Activated CD4-positive, alpha-beta T cell treated with anti-CD3 and anti-CD28 coated beads for 36 hours (primary cell): Measurements from ENCODE around the gene ITPA. TPM values are rescaled to one million over a fixed set of nuclear protein-coding genes. Genes with fewer than 3 reads are reported as not detected.
"Not testable (repeated sequence)": the region's sequence is repeated elsewhere in the genome, so short reads cannot be mapped to it uniquely, and the experiment has no call there.

Experiments used
- ATAC-seq: fragments of 200-7000 bp; cut with Tn5 transposase; one replicate; pipeline ENCODE4 v1.10.0; 2021; ENCODE audit warnings: mild to moderate bottlenecking, moderate library complexity
- CTCF ChIA-PET: fragments of 350-600 bp; sonication (Branson Sonifier 250); formaldehyde crosslinking; loops from one replicate; lab custom pipeline; 2021; ENCODE audit warnings: antibody characterized with exemption; lab: Charles Lee
- POLR2A ChIA-PET: fragments of 350-600 bp; sonication (Branson Sonifier 250); formaldehyde crosslinking; loops from one replicate; lab custom pipeline; 2021; ENCODE audit warnings: antibody characterized with exemption, inconsistent platforms; lab: Charles Lee
- DNase-seq: peaks from one replicate; pipeline ENCODE4 v3.0.0-alpha.2; 2020
- H3K27ac Mint-ChIP-seq: one replicate; pipeline ENCODE4 v1.8.0; 2021; ENCODE audit warnings: mixed read lengths
- H3K27me3 Mint-ChIP-seq: one replicate; pipeline ENCODE4 v1.8.0; 2021; ENCODE audit warnings: mixed read lengths
- H3K36me3 Mint-ChIP-seq: one replicate; pipeline ENCODE4 v1.8.0; 2021; ENCODE audit warnings: low read depth, mixed read lengths
- H3K4me1 Mint-ChIP-seq: one replicate; pipeline ENCODE4 v1.8.0; 2021; ENCODE audit warnings: mixed read lengths
- H3K4me3 Mint-ChIP-seq: one replicate; pipeline ENCODE4 v1.8.0; 2021; ENCODE audit warnings: mild to moderate bottlenecking, moderate library complexity, mixed read lengths
- H3K9me3 Mint-ChIP-seq: one replicate; pipeline ENCODE4 v1.8.0; 2021; ENCODE audit warnings: low read depth, mixed read lengths
- intact Hi-C, 2 experiments: fragments of 100-400 bp; cut with DNase I in 1 of 2; cut with micrococcal nuclease in 1 of 2; formaldehyde crosslinking; loops; one replicate each; pipeline versions ENCODE4 v1.14.2 to v1.15.1; 2022 to 2024; cut with DNase I, micrococcal nuclease
- total RNA-seq, 2 experiments: library from RNA; stranded (reverse); gene quantifications; one replicate each; pipeline ENCODE4 v1.2.3, GENCODE V29; 2021

The ITPA gene
- total RNA-seq, 2 experiments from 2014 or later, result 32.7 to 67.5 TPM

DNA sequence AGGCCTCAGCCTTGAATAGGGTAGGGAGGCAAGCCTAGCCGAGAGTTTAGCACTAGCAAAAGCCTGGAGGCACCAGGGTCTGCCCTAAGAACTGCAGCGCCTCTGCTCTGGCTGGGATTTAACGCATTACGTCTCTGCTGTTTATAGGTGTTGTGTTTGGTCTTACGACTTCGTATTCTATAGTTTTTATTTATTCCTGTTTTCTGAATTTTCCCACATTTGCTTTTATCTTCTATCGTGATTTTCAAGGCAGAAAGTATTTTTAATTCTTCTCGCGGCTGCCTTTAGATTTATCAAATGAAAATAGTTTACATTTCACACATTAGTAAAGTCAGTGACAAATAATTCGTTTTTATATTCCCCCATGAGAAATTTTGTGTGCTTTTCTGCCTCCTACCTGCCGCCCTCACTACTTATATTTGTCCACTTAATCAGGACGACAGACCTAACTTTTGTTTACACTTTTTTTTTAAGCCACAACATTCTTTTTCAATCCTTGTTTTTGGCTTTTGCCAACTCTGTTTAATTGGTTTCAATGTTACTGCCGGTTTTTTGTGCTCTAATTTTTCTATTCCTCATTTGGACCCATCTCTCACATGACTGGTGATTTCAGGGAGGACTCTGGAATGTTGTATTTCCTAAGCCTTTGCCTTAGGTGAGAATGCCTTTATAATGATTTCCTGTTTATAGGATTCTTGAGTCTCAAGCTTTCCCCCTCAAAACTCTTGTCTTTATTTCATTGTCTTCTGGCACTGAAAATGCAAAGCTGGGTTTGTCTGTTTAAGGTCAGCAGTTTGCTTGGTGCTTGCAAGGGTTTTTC, 34.6 kb upstream of the ITPA start:
- Mint-ChIP-seq H3K36me3 (no peaks in the 10 kb centered on the region), H3K27me3 (peaks cover 16% of the 10 kb centered on the region), H3K4me1 (peaks cover 10% of the 10 kb centered on the region), H3K27ac (no peak overlapping the region), H3K4me3 (peak overlapping the region; percentile 77), H3K9me3 (no peaks in the 10 kb centered on the region)
- ChIA-PET CTCF (interaction anchor here (0.8 kb wide), 2 partner anchors 27 to 561 kb away, joined by 3 read pairs; no protein-coding TSS in a partner anchor), POLR2A (no interaction called here)
- intact Hi-C loops, result loop anchor here in 1 of 2 experiments (2.0 kb wide), 1 partner anchor 298 kb away; no protein-coding TSS in a partner anchor
- DNase-seq, result no peak
- ATAC-seq, result no peak

DNA sequence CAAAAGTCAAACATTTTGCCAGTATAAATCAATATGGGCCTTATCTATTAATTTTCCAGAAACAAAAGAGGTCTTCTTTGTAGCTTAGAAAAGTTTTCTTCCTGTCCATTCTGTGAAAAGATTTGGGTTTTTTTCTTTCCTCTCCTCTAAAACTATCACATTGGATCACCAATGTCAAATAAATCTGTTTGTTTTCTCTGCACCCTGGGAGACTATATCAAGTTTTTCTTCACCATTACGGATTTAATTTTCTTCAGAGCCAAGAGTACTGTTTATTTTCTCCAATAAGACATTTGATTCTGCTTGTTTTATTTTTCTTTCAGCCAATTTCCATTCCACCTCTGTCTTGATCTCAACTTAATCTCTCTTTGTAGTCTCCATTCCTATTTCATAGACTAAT, 34.0 kb upstream of the ITPA start:
- ATAC-seq (no peak), DNase-seq (no peak)
- Mint-ChIP-seq H3K27me3 (peaks cover 16% of the 10 kb centered on the region), H3K9me3 (no peaks in the 10 kb centered on the region), H3K27ac (no peak overlapping the region), H3K36me3 (no peaks in the 10 kb centered on the region), H3K4me3 (no peak overlapping the region), H3K4me1 (peaks cover 10% of the 10 kb centered on the region)
- intact Hi-C loops, result loop anchor here in 1 of 2 experiments (2.0 kb wide), 1 partner anchor 298 kb away; no protein-coding TSS in a partner anchor
- ChIA-PET CTCF (interaction anchor here (0.8 kb wide), 2 partner anchors 26 to 561 kb away, joined by 3 read pairs; no protein-coding TSS in a partner anchor), POLR2A (no interaction called here)

DNA sequence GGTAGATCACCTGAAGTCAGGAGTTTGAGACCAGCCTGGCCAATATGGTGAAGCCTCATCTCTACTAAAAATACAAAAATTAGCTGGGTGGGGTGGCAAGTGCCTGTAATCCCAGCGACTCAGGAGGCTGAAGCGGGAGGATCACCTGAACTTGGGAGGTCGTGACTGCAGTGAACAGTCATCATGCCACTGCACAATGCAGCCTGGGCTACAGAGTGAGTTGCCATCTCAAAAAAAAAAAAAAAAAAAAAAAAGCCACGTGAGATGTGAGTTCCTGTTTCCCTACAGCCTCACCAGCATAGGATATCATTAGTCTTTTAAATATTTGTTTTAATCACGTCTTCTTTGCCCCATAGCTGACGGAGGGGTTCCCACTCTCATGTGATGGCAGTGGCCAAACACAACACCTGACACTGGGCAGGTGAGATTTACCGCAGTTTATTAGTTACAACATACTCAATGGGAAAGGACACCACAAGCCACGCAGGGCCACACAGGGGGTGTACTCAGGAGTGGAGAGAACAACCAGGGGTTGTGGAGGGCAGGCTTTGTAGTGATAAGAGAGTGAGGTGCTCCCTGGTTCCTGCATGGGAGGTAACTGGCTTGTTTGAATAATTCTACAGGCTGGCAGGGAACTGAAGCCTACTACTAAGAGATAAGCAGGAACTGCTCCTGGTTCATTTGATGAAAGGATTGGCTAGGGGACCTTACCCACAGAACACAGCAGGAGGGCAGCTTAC, 31.4 kb upstream of the ITPA start:
- ChIA-PET CTCF (interaction anchor here (0.9 kb wide), 1 partner anchor 16 kb away, joined by 4 read pairs; no protein-coding TSS in a partner anchor), POLR2A (interaction anchor here (0.7 kb wide), 1 partner anchor 92 kb away, joined by 8 read pairs; no protein-coding TSS in a partner anchor)
- DNase-seq (no peak), ATAC-seq (no peak)
- Mint-ChIP-seq H3K27me3 (peaks cover 12% of the 10 kb centered on the region), H3K9me3 (no peaks in the 10 kb centered on the region), H3K27ac (no peak overlapping the region), H3K4me3 (no peak overlapping the region), H3K36me3 (no peaks in the 10 kb centered on the region), H3K4me1 (peaks cover 4% of the 10 kb centered on the region)
- intact Hi-C loops, result no loop called here

DNA sequence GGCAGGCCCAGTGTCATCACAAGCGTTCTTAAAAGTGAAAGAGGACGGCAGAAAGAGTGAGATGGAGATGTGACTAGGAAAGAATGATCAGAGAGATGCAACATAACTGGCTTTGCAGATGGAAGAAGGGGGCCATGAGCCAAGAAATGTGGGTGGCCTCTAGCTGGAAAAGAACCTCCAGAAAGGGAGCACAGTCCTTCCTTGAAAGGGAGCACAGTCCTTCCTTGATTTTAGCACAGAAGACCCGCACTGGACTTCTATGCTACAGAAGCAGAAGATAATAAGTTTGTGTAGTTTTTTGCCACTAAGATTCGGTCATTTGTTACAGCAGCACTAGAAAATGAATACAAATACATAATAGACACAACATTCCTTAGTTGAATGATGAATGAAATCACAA, 29.0 kb upstream of the ITPA start:
- H3K36me3 Mint-ChIP-seq, result no peaks in the 10 kb centered on the region
- H3K27me3 Mint-ChIP-seq, result peaks cover 3% of the 10 kb centered on the region
- no peak overlapping the region for H3K4me3 Mint-ChIP-seq
- ATAC-seq (no peak), DNase-seq (no peak)
- ChIA-PET POLR2A (no interaction called here), CTCF (no interaction called here)
- no peaks in the 10 kb centered on the region for H3K9me3 Mint-ChIP-seq
- H3K27ac Mint-ChIP-seq, result no peak overlapping the region
- intact Hi-C loops, result no loop called here
- H3K4me1 Mint-ChIP-seq, result no peaks in the 10 kb centered on the region

DNA sequence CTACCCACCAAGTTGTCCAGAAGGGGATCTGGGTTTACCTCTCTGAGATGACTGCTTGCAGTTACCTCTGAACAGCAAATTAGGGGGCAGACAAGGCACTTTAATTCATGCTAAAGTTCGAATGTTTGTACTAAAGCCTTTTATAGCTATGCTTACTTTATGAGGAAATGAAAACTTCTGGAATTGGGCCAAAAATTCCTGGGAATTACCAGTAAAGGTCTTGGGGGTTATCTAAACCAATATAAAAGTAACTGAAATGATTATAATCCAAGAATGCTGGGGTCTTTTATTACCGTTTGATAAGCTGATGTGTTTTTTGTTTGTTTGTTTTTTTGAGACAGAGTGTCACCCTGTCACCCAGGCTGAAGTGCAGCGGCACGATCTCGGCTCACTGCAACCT, 28.0 kb upstream of the ITPA start:
- no peaks in the 10 kb centered on the region for H3K4me1 Mint-ChIP-seq
- ChIA-PET CTCF (interaction anchor here (1.0 kb wide), 2 partner anchors 29 to 38 kb away, joined by 3 to 4 read pairs; no protein-coding TSS in a partner anchor), POLR2A (no interaction called here)
- no peak for DNase-seq
- H3K27ac Mint-ChIP-seq, result no peak overlapping the region
- intact Hi-C loops, result no loop called here
- ATAC-seq, result no peak
- H3K36me3 Mint-ChIP-seq, result no peaks in the 10 kb centered on the region
- H3K9me3 Mint-ChIP-seq, result no peaks in the 10 kb centered on the region
- no peak overlapping the region for H3K4me3 Mint-ChIP-seq
- H3K27me3 Mint-ChIP-seq, result no peaks in the 10 kb centered on the region

DNA sequence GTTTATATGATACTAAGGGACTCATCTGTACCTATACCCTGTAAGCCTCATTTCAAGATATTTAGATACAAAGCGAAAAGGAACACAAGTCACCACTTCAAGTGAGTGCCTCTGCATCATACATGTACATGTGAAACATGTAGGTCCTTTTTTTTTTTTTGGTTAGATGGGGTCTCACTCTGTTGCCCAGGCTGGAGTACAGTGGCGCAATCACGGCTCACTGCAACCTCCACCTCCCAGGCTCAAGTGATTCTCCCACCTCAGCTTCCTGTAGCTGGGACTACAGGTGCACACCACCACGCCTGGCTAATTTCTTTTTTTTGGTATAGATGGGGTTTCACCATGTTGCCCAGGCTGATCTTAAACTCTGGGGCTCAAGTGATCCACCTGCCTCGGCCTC, 26.9 kb upstream of the ITPA start:
- POLR2A ChIA-PET, DNase-seq, ATAC-seq, H3K4me1 Mint-ChIP-seq, CTCF ChIA-PET, intact Hi-C loops, H3K36me3 Mint-ChIP-seq, H3K4me3 Mint-ChIP-seq, H3K27me3 Mint-ChIP-seq, H3K27ac Mint-ChIP-seq, H3K9me3 Mint-ChIP-seq: not testable (repeated sequence)

DNA sequence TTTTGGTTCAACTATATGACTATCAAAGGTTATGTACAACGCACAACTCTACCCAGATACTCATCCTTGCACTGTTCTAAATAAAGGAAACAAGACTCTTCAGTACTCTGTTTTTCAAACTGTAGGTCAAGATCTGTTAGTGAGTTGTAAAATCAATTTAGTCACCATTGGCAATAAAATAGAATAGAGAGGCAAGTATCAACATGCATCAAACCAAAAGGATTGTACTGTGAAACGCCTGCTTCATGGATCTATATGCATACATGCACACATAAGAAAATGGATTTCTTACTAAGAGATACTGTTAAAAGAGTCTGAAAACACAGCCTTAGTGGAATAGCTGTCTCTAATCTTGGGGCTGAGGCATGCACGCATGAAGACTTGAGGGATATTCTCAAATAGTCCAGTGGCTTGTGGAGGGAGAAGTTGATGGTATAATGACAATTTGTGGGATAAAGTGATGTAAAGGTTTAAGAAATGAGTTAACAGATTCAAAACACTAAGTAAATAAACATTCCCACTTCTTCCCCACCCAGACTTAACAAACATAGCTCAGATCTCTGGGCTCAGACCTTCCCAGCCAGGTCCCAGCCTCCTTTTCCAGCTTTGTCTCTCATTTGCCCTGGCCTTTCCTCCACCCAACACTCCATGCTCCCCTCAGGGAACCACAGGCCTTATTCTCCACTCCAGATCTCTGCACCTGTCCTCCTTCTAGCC, 25.2 kb upstream of the ITPA start:
- ATAC-seq, result no peak
- no peak for DNase-seq
- Mint-ChIP-seq H3K4me3 (no peak overlapping the region), H3K36me3 (no peaks in the 10 kb centered on the region), H3K27ac (no peak overlapping the region), H3K4me1 (no peaks in the 10 kb centered on the region), H3K27me3 (no peaks in the 10 kb centered on the region), H3K9me3 (no peaks in the 10 kb centered on the region)
- POLR2A ChIA-PET, result interaction anchor here (0.7 kb wide), 2 partner anchors 96 to 1136 kb away, joined by 5 to 6 read pairs; no protein-coding TSS in a partner anchor
- intact Hi-C loops, result no loop called here
- CTCF ChIA-PET, result interaction anchor here (0.7 kb wide), 1 partner anchor 68 kb away, joined by 3 read pairs; no protein-coding TSS in a partner anchor

DNA sequence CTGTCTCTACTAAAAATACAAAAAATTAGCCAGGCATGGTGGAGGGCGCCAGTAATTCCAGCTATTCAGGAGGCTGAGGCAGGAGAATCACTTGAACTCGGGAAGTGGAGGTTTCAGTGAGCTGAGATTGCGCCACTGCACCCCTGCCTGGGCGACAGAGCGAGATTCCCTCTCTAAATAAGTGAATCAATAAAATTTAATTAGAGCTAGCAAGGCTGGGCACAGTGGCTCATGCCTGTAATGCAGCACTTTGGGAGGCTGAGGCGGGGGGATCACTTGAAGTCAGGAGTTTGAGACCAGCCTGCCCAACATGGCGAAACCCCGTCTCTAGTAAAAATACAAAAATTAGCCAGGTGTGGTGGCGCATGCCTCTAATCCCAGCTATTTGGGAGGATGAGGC, 21.4 kb upstream of the ITPA start:
- H3K27me3 Mint-ChIP-seq, H3K27ac Mint-ChIP-seq, H3K9me3 Mint-ChIP-seq, intact Hi-C loops, DNase-seq, H3K4me3 Mint-ChIP-seq, ATAC-seq, H3K4me1 Mint-ChIP-seq: not testable (repeated sequence)
- peaks cover 23% of the 10 kb centered on the region for H3K36me3 Mint-ChIP-seq
- CTCF ChIA-PET, result interaction anchor here (0.7 to 0.8 kb wide), 2 partner anchors 154 to 371 kb away, joined by 3 read pairs; no protein-coding TSS in a partner anchor
- POLR2A ChIA-PET, result interaction anchor here (0.6 kb wide), 1 partner anchor 136 kb away, joined by 4 read pairs; no protein-coding TSS in a partner anchor

DNA sequence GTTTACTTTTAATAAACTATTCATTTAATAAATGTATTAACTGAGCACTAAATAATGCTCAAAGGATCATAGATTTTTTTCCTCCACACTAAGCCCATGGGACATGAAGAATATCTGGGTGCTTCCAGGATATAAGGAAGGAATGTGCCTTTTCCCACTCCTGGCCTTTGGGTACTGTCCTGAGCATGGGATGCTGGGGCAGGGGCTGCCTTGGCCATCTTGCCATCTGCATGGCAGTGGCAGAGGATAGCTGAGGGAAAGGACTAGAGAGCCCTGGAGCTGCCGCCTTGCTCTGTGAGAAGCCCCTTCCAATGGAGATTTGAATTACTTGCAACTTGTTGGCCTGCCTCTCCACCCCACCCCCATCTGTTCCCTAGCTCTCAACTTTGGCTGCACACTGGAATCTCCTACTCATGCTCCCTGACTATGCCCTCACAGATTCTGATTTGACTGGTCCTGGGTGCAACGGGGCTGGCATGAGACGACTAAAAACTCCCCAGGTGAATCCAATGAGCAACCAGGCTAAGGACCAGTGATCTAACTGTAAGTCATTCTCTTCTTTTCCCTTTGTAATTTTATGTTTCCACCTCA, 20.4 kb upstream of the ITPA start:
- DNase-seq, result no peak
- CTCF ChIA-PET, result no interaction called here
- POLR2A ChIA-PET, result no interaction called here
- intact Hi-C loops, result no loop called here
- no peak overlapping the region for H3K4me3 Mint-ChIP-seq
- peaks cover 24% of the 10 kb centered on the region for H3K36me3 Mint-ChIP-seq
- peak; percentile 59 for ATAC-seq
- H3K9me3 Mint-ChIP-seq, result no peaks in the 10 kb centered on the region
- peak overlapping the region; percentile 44 for H3K27ac Mint-ChIP-seq
- H3K4me1 Mint-ChIP-seq, result peaks cover 2% of the 10 kb centered on the region
- H3K27me3 Mint-ChIP-seq, result no peaks in the 10 kb centered on the region

DNA sequence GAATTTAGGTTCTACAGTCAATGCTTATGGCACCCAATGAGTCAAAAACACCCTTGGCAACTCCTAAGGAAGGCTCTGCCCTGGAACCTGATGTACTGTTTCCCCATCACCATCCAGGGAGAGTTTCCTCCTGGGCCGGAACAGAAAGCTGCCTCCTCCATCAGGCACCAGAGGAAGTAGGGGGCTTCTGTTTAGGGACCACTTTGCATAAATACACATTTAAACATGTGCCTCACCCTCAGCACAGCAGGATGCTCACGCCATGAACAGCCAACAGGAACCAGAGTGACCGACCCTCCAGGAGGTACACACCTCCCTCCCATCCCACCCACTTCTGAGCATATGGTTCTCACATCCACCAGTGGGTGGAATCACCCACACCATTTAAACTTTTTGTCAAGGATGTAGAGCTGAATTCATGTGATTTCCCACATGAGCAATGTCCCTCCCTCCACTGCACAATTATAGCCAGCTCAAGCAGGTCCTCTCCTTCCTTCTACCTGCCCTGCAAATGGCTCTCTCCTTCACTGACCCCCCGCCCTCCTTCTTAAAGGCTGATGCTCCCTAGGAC, 19.7 kb upstream of the ITPA start:
- DNase-seq, result no peak
- peaks cover 29% of the 10 kb centered on the region for H3K36me3 Mint-ChIP-seq
- no peaks in the 10 kb centered on the region for H3K27me3 Mint-ChIP-seq
- intact Hi-C loops, result no loop called here
- H3K9me3 Mint-ChIP-seq, result no peaks in the 10 kb centered on the region
- H3K27ac Mint-ChIP-seq, result peak overlapping the region; percentile 44
- peaks cover 6% of the 10 kb centered on the region for H3K4me1 Mint-ChIP-seq
- ChIA-PET POLR2A (no interaction called here), CTCF (no interaction called here)
- no peak for ATAC-seq
- H3K4me3 Mint-ChIP-seq, result no peak overlapping the region
